HEK293T (cell line): ENCODE measurements around the gene PRKACB.

ENCODE experiments used
- BHLHE40 ChIP-seq: fragments of 450-650 bp; IDR thresholded peaks from 2 replicates; pipeline ENCODE4 v1.6.1; 2016; ENCODE audit warnings: mild to moderate bottlenecking, moderate library complexity, borderline replicate concordance
- CTBP1 ChIP-seq: fragments of 450-650 bp; IDR thresholded peaks from 2 replicates; pipeline ENCODE4 v1.6.1; 2016; ENCODE audit warnings: borderline replicate concordance
- ELF4 ChIP-seq: fragments of 450-650 bp; IDR thresholded peaks from 2 replicates; pipeline ENCODE4 v1.6.1; 2017; ENCODE audit warnings: antibody characterized with exemption
- FOXA1 ChIP-seq: fragments of 450-650 bp; IDR thresholded peaks from 2 replicates; pipeline ENCODE4 v1.6.1; 2016; ENCODE audit warnings: mild to moderate bottlenecking
- FOXM1 ChIP-seq: fragments of 450-650 bp; IDR thresholded peaks from 2 replicates; pipeline ENCODE4 v1.6.1; 2017; ENCODE audit warnings: mild to moderate bottlenecking, borderline replicate concordance
- L3MBTL2 ChIP-seq: fragments of 450-650 bp; conservative IDR thresholded peaks from 2 replicates; pipeline ENCODE4 v1.6.1; 2016; ENCODE audit warnings: mild to moderate bottlenecking
- SP1 ChIP-seq: fragments of 450-650 bp; IDR thresholded peaks from 2 replicates; pipeline ENCODE4 v1.6.1; 2017
- SUZ12 ChIP-seq: fragments of 450-650 bp; IDR thresholded peaks from 2 replicates; pipeline ENCODE4 v1.6.1; 2016; ENCODE audit warnings: mild to moderate bottlenecking
- ZNF384 ChIP-seq: fragments of 450-650 bp; IDR thresholded peaks from 2 replicates; pipeline ENCODE4 v1.6.1; 2016

DNA sequence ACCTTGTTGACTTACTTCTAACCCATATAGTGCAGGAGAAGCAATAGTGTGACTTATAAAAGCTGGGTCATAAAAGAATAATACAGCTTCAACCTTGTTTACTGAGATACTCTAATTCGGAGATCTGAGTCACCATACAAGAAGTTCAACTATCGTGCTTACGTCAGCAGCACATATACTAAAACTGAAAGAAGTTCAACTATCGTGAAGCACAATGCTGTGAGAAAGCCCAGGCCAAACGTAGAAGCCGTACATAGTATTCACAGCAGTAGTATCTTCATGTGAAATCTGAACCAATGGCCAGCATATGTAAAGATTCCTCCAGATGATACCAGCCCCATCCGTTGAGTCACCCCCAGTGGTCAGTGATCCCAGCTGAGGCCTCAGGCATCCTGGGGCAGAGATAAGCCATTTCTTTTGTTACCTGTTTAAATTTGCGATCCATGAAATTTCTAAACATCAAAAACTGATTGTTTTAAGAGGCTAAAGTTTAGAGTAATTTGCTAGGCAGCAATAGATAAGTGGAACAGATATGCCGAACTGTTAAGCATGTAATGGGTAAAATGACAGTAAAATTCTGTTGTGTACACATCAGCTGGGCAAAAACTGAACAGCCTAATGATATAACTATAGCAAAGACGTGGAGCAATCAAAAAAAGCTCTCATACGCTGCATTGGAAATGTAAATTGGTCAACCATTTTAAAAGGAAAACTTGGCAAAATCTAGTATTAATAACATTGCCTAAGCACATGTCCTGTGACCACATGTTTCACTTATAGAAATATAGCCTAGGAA lies 103.6 kb downstream of the PRKACB start:
- TF ChIP-seq SP1, result no peak
- TF ChIP-seq SUZ12, result no peak
- TF ChIP-seq BHLHE40, result no peak
- TF ChIP-seq FOXM1, result no peak
- no peak for TF ChIP-seq ELF4
- no peak for TF ChIP-seq L3MBTL2
- no peak for TF ChIP-seq FOXA1
- no peak for TF ChIP-seq CTBP1
- no peak for TF ChIP-seq ZNF384
